ENCODE data around the gene DENND2A. TPM values are rescaled to one million over a fixed set of nuclear protein-coding genes. Genes with fewer than 3 reads are reported as not detected.
A peak's percentile ranks its signal among the peaks of the same experiment; 100 is the strongest.

DENND2A gene
- total and polyA plus RNA-seq, 7 donors, result 2.7 to 8.7 (median 3.8) TPM

GRCh38 chr7:140657891-140658290 is 17.3 kb upstream of the DENND2A start:
- WGBS, 3 donors, result 86 to 94% (median 89%) methylated on average over 9 of the region's 9 CpGs
- no peak overlapping the region for H3K27ac ChIP-seq
- no peaks in the 10 kb centered on the region for H3K9me3 ChIP-seq
- no peak overlapping the region for H3K4me3 ChIP-seq
- peaks cover 32% of the 10 kb centered on the region for H3K4me1 ChIP-seq
- H3K27me3 ChIP-seq (ENCODE audit: insufficient read depth in 3 of 3, low read length in 2 of 3), result no peaks in the 10 kb centered on the region
- no peak for DNase-seq
- ATAC-seq, result no peak
- intact Hi-C loops (cut with DNase I), result loop anchor here (10.0 kb wide), 2 partner anchors 253 to 357 kb away; partner anchors contain the start of genes MRPS33 (in 1 of the 2) and RAB19 (in 1 of the 2)
- no peaks in the 10 kb centered on the region for H3K36me3 ChIP-seq (ENCODE audit: insufficient read depth in 1 of 2, low read depth in 1 of 2)
- no peak for TF ChIP-seq CTCF (IDR thresholded peaks at IDR 0.05)

GRCh38 chr7:140656548-140657515 is 16.2 kb upstream of the DENND2A start:
- Histone ChIP-seq H3K4me1 (peaks cover 32% of the 10 kb centered on the region), H3K9me3 (no peaks in the 10 kb centered on the region), H3K27ac (peak overlapping the region; percentile 77), H3K27me3 (ENCODE audit: insufficient read depth in 3 of 3, low read length in 2 of 3) (no peaks in the 10 kb centered on the region), H3K4me3 (peak overlapping the region; percentile 60), H3K36me3 (ENCODE audit: insufficient read depth in 1 of 2, low read depth in 1 of 2) (no peaks in the 10 kb centered on the region)
- intact Hi-C loops (cut with DNase I), result loop anchor here (10.0 kb wide), 2 partner anchors 252 to 358 kb away; partner anchors contain the start of genes MRPS33 (in 1 of the 2) and RAB19 (in 1 of the 2)
- ATAC-seq, result peak; percentile 80 to 90 (median 86)
- peak in 1 of 2 donors; percentile 56 for DNase-seq
- no peak for TF ChIP-seq CTCF (IDR thresholded peaks at IDR 0.05)
- WGBS, 3 donors, result 32 to 41% (median 32%) methylated on average over 11 of the region's 11 CpGs

- Histone ChIP-seq H3K4me1 (peaks cover 32% of the 10 kb centered on the region), H3K27me3 (ENCODE audit: insufficient read depth in 3 of 3, low read length in 2 of 3) (no peaks in the 10 kb centered on the region), H3K27ac (peak overlapping the region; percentile 77), H3K4me3 (peak overlapping the region; percentile 60), H3K36me3 (ENCODE audit: insufficient read depth in 1 of 2, low read depth in 1 of 2) (no peaks in the 10 kb centered on the region), H3K9me3 (no peaks in the 10 kb centered on the region)
- TF ChIP-seq CTCF (IDR thresholded peaks at IDR 0.05), result no peak
- ATAC-seq, result no peak
- DNase-seq, result no peak
- WGBS, 3 donors, result 78 to 88% (median 86%) methylated on average over 16 of the region's 16 CpGs
- intact Hi-C loops (cut with DNase I), result loop anchor here (2.0 to 10.0 kb wide), 4 partner anchors 137 to 359 kb away; partner anchors contain the start of genes MKRN1 (in 1 of the 2), MRPS33 (in 1 of the 2) and RAB19 (in 1 of the 2)
These were observed 15.1 kb upstream of the DENND2A start for GRCh38 chr7:140655511-140656408.

- DNase-seq (no peak), ATAC-seq (no peak)
- H3K27ac ChIP-seq, result no peak overlapping the region
- no peaks in the 10 kb centered on the region for H3K36me3 ChIP-seq (ENCODE audit: insufficient read depth in 1 of 2, low read depth in 1 of 2)
- peaks cover 32% of the 10 kb centered on the region for H3K4me1 ChIP-seq
- intact Hi-C loops (cut with DNase I), result loop anchor here (2.0 to 10.0 kb wide), 4 partner anchors 136 to 360 kb away; partner anchors contain the start of genes MKRN1 (in 1 of the 2), MRPS33 (in 1 of the 2) and RAB19 (in 1 of the 2)
- no peaks in the 10 kb centered on the region for H3K27me3 ChIP-seq (ENCODE audit: insufficient read depth in 3 of 3, low read length in 2 of 3)
- H3K9me3 ChIP-seq, result no peaks in the 10 kb centered on the region
- H3K4me3 ChIP-seq, result no peak overlapping the region
- TF ChIP-seq CTCF (IDR thresholded peaks at IDR 0.05), result no peak
- WGBS, 3 donors, result 96 to 100% (median 98%) methylated on average over 4 of the region's 4 CpGs
These were observed 14.0 kb upstream of the DENND2A start for GRCh38 chr7:140654661-140655060.
